Spleen (tissue), 11 donors: ENCODE data around the gene ZNF621. TPM values are rescaled to one million over a fixed set of nuclear protein-coding genes. Genes with fewer than 3 reads are reported as not detected.

Experiments
- DNase-seq: peaks from one replicate; pipeline ENCODE4 v3.0.0-alpha.2; 2020
- H3K27ac ChIP-seq, 8 donors: fragments of 200-600 bp; sonication (generic) in 7 of 8; 1 replicate in 4 of 8; 2 replicates in 4 of 8; pipeline versions ENCODE4 v1.5.0 to v1.8.0; 2016 to 2021; ENCODE audit warnings: inconsistent platforms in 4 of 8, mild to moderate bottlenecking in 4 of 8, moderate library complexity in 1 of 8
- H3K27me3 ChIP-seq, 7 donors: fragments of 200-600 bp; sonication (generic) in 6 of 7; replicated peaks in 1 of 7; 1 replicate in 4 of 7; 2 replicates in 3 of 7; pipeline versions ENCODE4 v1.5.0 to v1.8.0; 2016 to 2021; ENCODE audit warnings: inconsistent platforms in 3 of 7, mild to moderate bottlenecking in 1 of 7
- H3K36me3 ChIP-seq, 6 donors: fragments of 200-600 bp; sonication (generic) in 5 of 6; 1 replicate in 4 of 6; 2 replicates in 2 of 6; pipeline versions ENCODE4 v1.5.0 to v1.8.0; 2016 to 2021; ENCODE audit warnings: inconsistent platforms in 2 of 6
- H3K4me1 ChIP-seq, 6 donors: fragments of 200-600 bp; sonication (generic) in 5 of 6; 1 replicate in 3 of 6; 2 replicates in 3 of 6; pipeline versions ENCODE4 v1.5.0 to v1.8.0; 2016 to 2021; ENCODE audit warnings: inconsistent platforms in 3 of 6
- H3K4me3 ChIP-seq, 8 donors: fragments of 200-600 bp; sonication (generic) in 7 of 8; 1 replicate in 4 of 8; 2 replicates in 4 of 8; pipeline versions ENCODE4 v1.5.0 to v1.8.0; 2016 to 2021; ENCODE audit warnings: inconsistent platforms in 4 of 8, mild to moderate bottlenecking in 4 of 8, moderate library complexity in 2 of 8
- H3K9me3 ChIP-seq, 8 donors: fragments of 200-600 bp; sonication (generic) in 7 of 8; 1 replicate in 4 of 8; 2 replicates in 4 of 8; pipeline versions ENCODE4 v1.5.0 to v1.8.0; 2016 to 2021; ENCODE audit warnings: inconsistent platforms in 4 of 8
- POLR2A ChIP-seq, 3 donors: fragments of 450-650 bp; IDR thresholded peaks; one replicate each; pipeline ENCODE4 v1.5.1; 2017; ENCODE audit warnings: antibody characterized with exemption in 3 of 3, mild to moderate bottlenecking in 1 of 3
- POLR2AphosphoS5 ChIP-seq, 3 donors: sonication (generic); formaldehyde crosslinking; IDR thresholded peaks; one replicate each; pipeline ENCODE4 v1.5.1; 2017; ENCODE audit warnings: antibody characterized with exemption in 3 of 3
- WGBS, 5 donors: extraction: QIAGEN DNeasy Blood & Tissue Kit in 3 of 5; methylation state at CpG; one replicate each; pipeline versions ENCODE4 v1.1.5 to v1.1.7; 2013 to 2018; 5-methylcytosine and 5-hydroxymethylcytosine counted together
- intact Hi-C: fragments of 100-400 bp; cut with DNase I; formaldehyde crosslinking; loops from one replicate; pipeline ENCODE4 v1.15.0; 2023; ENCODE audit warnings: low total_unique reads
- polyA plus RNA-seq, 3 donors: library from polyadenylated mRNA; stranded (reverse); fragments of 200-250 nt; gene quantifications; one replicate each; pipeline ENCODE4 v1.2.1, GENCODE V29; 2013
- total RNA-seq, 7 donors: library from RNA; depleted of rRNA in 3 of 7; stranded (reverse); fragments of >200 nt in 3 of 7; fragmentation: NEBNext Ultra II Directional in 4 of 7; extraction: Animal tissue kit (Norgen Biotek cat#: 25700) in 4 of 7; gene quantifications; one replicate each; pipeline versions ENCODE4 v1.1.0 to v1.2.1, GENCODE V29; 2016 to 2021
- TF ChIP-seq, protein P1 (sequence below), 11 experiments: fragments of 200-600 bp in 7 of 11; fragments of 450-650 bp in 4 of 11; sonication (generic) in 4 of 11; IDR thresholded peaks in 8 of 11; conservative IDR thresholded peaks in 3 of 11; 1 replicate in 7 of 11; 2 replicates in 4 of 11; pipeline versions ENCODE4 v1.4.0 to v1.8.0; 2016 to 2021; ENCODE audit warnings: antibody characterized with exemption in 11 of 11, inconsistent platforms in 4 of 11, mild to moderate bottlenecking in 1 of 11
- donor health status: healthy with polysubstance abuse.
- donor health status: DM: no; HTN: no; CAD: no; lungs with moderate emphysema.
- donor health status: DM: no; HTN: no; CAD: no.
- donor health status: Bipolar disorder and iron deficiency.
- donor health status: healthy.
- donor health status: DM: no; HTN: no; CAD: no.
- donor health status: DM: yes; HTN: yes; CAD: no.

The ZNF621 gene
- total and polyA plus RNA-seq, 10 donors = 7.3 to 28.0 (median 21.1) TPM

DNA sequence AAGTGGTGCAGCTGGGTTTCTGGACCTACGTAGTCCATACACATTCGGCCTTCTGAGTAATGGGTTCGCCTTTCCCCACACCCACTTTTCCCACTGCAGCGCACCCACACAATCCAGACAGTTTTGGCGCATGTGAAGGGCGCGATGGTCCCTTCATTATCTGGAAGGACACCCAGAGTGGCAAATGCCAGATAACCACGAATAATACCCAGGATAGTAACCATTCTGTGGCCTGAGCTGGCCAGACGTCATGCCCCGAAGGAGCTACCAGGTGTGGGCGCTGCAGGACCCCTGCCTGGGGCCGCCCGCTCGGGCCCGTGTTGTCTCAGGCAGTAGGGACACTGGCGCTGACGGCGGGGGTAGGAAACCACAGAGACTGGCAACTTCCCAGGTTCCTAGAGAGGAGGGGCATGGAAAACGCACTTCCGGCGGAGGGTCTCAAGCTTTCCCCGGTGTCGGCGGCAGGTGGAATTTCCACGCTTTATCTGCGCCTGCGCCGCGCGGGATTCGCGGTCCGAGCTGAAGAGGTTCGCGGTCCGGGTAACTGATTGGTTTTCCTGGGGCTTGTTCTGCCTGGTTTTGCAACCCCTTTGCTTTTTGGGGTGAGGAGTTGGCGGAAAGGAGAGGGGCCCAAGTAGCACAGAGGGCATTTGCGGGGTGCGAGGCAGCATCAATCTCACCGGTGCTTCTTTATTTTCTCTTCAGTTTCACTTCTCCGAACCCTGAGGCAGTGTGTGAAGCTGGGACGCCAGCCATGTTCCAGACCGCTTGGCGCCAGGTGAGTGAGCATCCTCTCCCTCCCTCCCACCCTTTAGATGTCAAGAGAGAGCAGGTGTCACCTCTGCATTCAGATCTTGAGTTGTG lies 18.9 kb upstream of the ZNF621 start, which contains the start of gene ZNF620:
Gene ZNF620, plus strand, starts transcription at position 441 of the 864 bp plus-strand sequence. Its CDS starts 314 bp downstream, at position 755.
- Histone ChIP-seq H3K27ac (peak within 1 kb of the TSS; percentile 66 to 85 (median 82)), H3K4me1 (peaks cover 6 to 28% (median 14%) of the 10 kb centered on the region in 6 donors), H3K4me3 (peak within 1 kb of the TSS; percentile 51 to 74 (median 62)), H3K27me3 (no peaks in the 10 kb centered on the region), H3K36me3 (peaks cover 0 to 12% (median 0%) of the 10 kb centered on the region in 6 donors), H3K9me3 (no peaks in the 10 kb centered on the region)
- intact Hi-C loops = no loop called here
- TF ChIP-seq, protein P1, sequence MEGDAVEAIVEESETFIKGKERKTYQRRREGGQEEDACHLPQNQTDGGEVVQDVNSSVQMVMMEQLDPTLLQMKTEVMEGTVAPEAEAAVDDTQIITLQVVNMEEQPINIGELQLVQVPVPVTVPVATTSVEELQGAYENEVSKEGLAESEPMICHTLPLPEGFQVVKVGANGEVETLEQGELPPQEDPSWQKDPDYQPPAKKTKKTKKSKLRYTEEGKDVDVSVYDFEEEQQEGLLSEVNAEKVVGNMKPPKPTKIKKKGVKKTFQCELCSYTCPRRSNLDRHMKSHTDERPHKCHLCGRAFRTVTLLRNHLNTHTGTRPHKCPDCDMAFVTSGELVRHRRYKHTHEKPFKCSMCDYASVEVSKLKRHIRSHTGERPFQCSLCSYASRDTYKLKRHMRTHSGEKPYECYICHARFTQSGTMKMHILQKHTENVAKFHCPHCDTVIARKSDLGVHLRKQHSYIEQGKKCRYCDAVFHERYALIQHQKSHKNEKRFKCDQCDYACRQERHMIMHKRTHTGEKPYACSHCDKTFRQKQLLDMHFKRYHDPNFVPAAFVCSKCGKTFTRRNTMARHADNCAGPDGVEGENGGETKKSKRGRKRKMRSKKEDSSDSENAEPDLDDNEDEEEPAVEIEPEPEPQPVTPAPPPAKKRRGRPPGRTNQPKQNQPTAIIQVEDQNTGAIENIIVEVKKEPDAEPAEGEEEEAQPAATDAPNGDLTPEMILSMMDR (IDR thresholded peaks at IDR 0.05 in 8 of 11, conservative IDR thresholded peaks at IDR 0.05 in 3 of 11) = peak in 4 of 11 experiments; percentile 21 to 34 (median 27)
- TF ChIP-seq POLR2AphosphoS5 (IDR thresholded peaks at IDR 0.05) = peak; percentile 80 to 85 (median 83)
- no peak for TF ChIP-seq POLR2A (IDR thresholded peaks at IDR 0.05)
- peak; percentile 86 for DNase-seq
- WGBS, 5 donors = 6 to 12% (median 8%) methylated on average over 35 to 44 of the region's 44 CpGs

DNA sequence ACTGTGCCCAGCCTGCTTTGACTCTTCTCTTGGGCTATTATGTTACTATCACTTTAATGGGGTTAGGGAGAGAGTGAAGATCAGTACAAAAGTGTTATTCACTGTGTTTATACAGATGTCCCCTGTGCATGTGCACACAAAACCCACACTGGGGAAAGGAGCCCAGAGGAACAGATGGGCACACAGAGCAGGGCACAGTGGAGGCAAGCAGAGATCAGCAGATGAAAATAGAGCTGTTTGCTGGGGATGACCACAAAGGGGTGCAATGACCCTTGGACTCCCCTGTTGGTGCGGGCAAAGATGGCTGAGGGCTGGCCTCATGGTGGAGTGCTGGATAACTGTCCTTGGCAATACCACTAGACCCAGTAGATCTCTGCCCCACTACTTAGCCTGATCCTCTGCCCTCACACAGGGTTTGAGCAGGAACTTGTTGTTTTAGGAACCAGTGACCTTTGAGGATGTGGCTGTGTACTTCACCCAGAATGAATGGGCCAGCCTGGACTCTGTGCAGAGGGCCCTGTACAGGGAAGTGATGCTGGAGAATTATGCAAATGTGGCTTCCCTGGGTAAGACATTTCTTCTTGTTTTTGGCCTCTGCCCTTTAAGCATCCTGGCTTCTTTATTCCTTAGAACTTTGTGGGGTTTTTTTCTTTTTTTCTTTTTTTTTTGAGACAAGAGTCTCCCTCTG lies 13.6 kb upstream of the ZNF621 start:
- TF ChIP-seq, protein P1 (IDR thresholded peaks at IDR 0.05 in 8 of 11, conservative IDR thresholded peaks at IDR 0.05 in 3 of 11) = no peak
- TF ChIP-seq POLR2A (IDR thresholded peaks at IDR 0.05) = no peak
- TF ChIP-seq POLR2AphosphoS5 (IDR thresholded peaks at IDR 0.05) = no peak
- Histone ChIP-seq H3K27ac (no peak overlapping the region), H3K4me1 (peaks cover 6 to 13% (median 6%) of the 10 kb centered on the region in 6 donors), H3K36me3 (peaks cover 0 to 58% (median 10%) of the 10 kb centered on the region in 6 donors), H3K27me3 (no peaks in the 10 kb centered on the region), H3K4me3 (no peak overlapping the region), H3K9me3 (no peaks in the 10 kb centered on the region)
- intact Hi-C loops = no loop called here
- WGBS, 5 donors = 91 to 100% (median 95%) methylated on average over 1 of the region's 1 CpG; no CpG with 5 or more reads in 1 of the 5 donors
- no peak for DNase-seq

DNA sequence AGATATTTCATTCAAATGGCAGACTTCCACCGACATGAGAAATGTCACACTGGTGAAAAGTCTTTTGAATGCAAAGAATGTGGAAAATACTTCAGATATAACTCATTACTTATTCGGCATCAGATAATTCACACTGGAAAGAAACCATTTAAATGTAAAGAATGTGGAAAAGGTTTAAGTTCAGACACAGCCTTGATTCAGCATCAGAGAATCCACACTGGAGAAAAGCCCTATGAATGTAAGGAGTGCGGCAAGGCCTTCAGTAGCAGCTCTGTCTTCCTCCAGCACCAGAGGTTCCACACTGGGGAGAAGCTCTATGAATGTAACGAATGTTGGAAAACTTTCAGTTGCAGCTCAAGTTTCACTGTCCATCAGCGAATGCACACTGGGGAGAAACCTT lies 8.6 kb upstream of the ZNF621 start:
- Histone ChIP-seq H3K36me3 (peaks cover 0 to 53% (median 15%) of the 10 kb centered on the region in 6 donors), H3K9me3 (no peaks in the 10 kb centered on the region), H3K27ac (no peak overlapping the region), H3K4me1 (no peaks in the 10 kb centered on the region), H3K4me3 (no peak overlapping the region), H3K27me3 (no peaks in the 10 kb centered on the region)
- intact Hi-C loops = no loop called here
- WGBS, 5 donors = 82 to 97% (median 93%) methylated on average over 5 of the region's 5 CpGs
- TF ChIP-seq, protein P1 (IDR thresholded peaks at IDR 0.05 in 8 of 11, conservative IDR thresholded peaks at IDR 0.05 in 3 of 11) = no peak
- TF ChIP-seq POLR2A (IDR thresholded peaks at IDR 0.05) (no peak), POLR2AphosphoS5 (IDR thresholded peaks at IDR 0.05) (no peak)
- DNase-seq = no peak
